OCI-LY7 (cell line): Measurements from ENCODE around the gene CMKLR1. TPM values are rescaled to one million over a fixed set of nuclear protein-coding genes. Genes with fewer than 3 reads are reported as not detected.

Experiments used
- BruUV-seq: library from RNA; stranded (reverse); fragments of 400-500 nt; replicated peaks from 2 replicates; lab custom pipeline; 2021; lab: Mats Ljungman, UMichigan
- CTCF ChIA-PET: fragments of 300-600 bp; sonication (Branson Sonifier 250); formaldehyde crosslinking; loops from one replicate; lab custom pipeline; 2022; ENCODE audit warnings: antibody characterized with exemption; ENCODE audit not compliant: unreplicated experiment; lab: Charles Lee
- POLR2A ChIA-PET: fragments of 300-600 bp; sonication (Branson Sonifier 250); formaldehyde crosslinking; loops from one replicate; lab custom pipeline; 2022; ENCODE audit warnings: antibody characterized with exemption; lab: Charles Lee
- DNase-seq: peaks from one replicate; pipeline ENCODE4 v3.0.0-alpha.2; 2015; ENCODE audit warnings: low spot score
- H2AFZ ChIP-seq: fragments of 200-600 bp; sonication (generic), shearing (Covaris generic); 2 replicates; pipeline ENCODE4 v1.6.1; 2014; ENCODE audit warnings: mild to moderate bottlenecking, antibody characterized with exemption, low read length, moderate library complexity
- H3K27ac ChIP-seq: fragments of 200-600 bp; sonication (generic); 2 replicates; pipeline ENCODE4 v1.5.1; 2014; ENCODE audit warnings: mixed run types, low read depth, mild to moderate bottlenecking, moderate library complexity, low read length, inconsistent platforms; ENCODE audit not compliant: poor library complexity, severe bottlenecking
- H3K36me3 ChIP-seq: fragments of 200-600 bp; sonication (generic); 2 replicates; pipeline ENCODE4 v1.6.1; 2014; ENCODE audit warnings: mild to moderate bottlenecking, antibody characterized with exemption, low read length, moderate library complexity, mixed read lengths; ENCODE audit not compliant: insufficient read depth
- H3K4me1 ChIP-seq: fragments of 200-600 bp; sonication (generic); 2 replicates; pipeline ENCODE4 v1.5.1; 2014; ENCODE audit warnings: mild to moderate bottlenecking, low read length; ENCODE audit not compliant: insufficient read depth, poor library complexity, severe bottlenecking
- H3K4me2 ChIP-seq: fragments of 200-600 bp; sonication (generic); 2 replicates; pipeline ENCODE4 v1.6.1; 2014; ENCODE audit warnings: mild to moderate bottlenecking, low read length
- H3K4me3 ChIP-seq: fragments of 200-600 bp; sonication (generic); 2 replicates; pipeline ENCODE4 v1.5.1; 2014; ENCODE audit warnings: mild to moderate bottlenecking, low read depth, low read length; ENCODE audit not compliant: poor library complexity, severe bottlenecking
- H3K79me2 ChIP-seq: fragments of 200-600 bp; sonication (generic); 2 replicates; pipeline ENCODE4 v1.6.1; 2016; ENCODE audit warnings: low read depth, mild to moderate bottlenecking, low read length, moderate library complexity, mixed read lengths; ENCODE audit not compliant: insufficient read depth
- H3K9me2 ChIP-seq: fragments of 200-600 bp; sonication (generic); 2 replicates; pipeline ENCODE4 v1.6.1; 2016; ENCODE audit warnings: mild to moderate bottlenecking, low read length, mixed read lengths; ENCODE audit not compliant: insufficient read depth
- H3K9me3 ChIP-seq: fragments of 200-600 bp; sonication (generic); 2 replicates; pipeline ENCODE4 v1.6.1; 2014; ENCODE audit warnings: mild to moderate bottlenecking, mixed run types, low read length, mixed read lengths
- H4K20me1 ChIP-seq: fragments of 200-600 bp; sonication (generic); 2 replicates; pipeline ENCODE4 v1.6.1; 2014; ENCODE audit warnings: mild to moderate bottlenecking, antibody characterized with exemption, low read length, moderate library complexity, mixed read lengths; ENCODE audit not compliant: insufficient read depth
- EZH2phosphoT487 ChIP-seq: fragments of 200-600 bp; sonication (generic); IDR thresholded peaks from 2 replicates; pipeline ENCODE4 v1.6.1; 2018; ENCODE audit warnings: low read depth, borderline replicate concordance, mild to moderate bottlenecking, mixed run types, antibody characterized with exemption, low read length, moderate library complexity, mixed read lengths
- intact Hi-C: fragments of 100-400 bp; cut with micrococcal nuclease; formaldehyde crosslinking; loops from one replicate; pipeline ENCODE4 v1.10.0; 2022; ENCODE audit not compliant: unreplicated experiment
- total RNA-seq, 2 experiments: library from RNA; depleted of rRNA in 1 of 2; stranded (reverse); fragments of >200 nt in 1 of 2; shearing (Covaris generic) in 1 of 2; gene quantifications; 2 replicates each; pipeline ENCODE4 v1.2.3, GENCODE V29; 2014 to 2022
- TF ChIP-seq, protein P1 (sequence below): fragments of 200-600 bp; sonication (generic); conservative IDR thresholded peaks from 2 replicates; pipeline ENCODE4 v1.5.1; 2014; ENCODE audit warnings: mild to moderate bottlenecking, antibody characterized with exemption, low read length, moderate library complexity, mixed read lengths

The CMKLR1 gene
- total RNA-seq, 2 experiments from 2014 or later: not detected

DNA sequence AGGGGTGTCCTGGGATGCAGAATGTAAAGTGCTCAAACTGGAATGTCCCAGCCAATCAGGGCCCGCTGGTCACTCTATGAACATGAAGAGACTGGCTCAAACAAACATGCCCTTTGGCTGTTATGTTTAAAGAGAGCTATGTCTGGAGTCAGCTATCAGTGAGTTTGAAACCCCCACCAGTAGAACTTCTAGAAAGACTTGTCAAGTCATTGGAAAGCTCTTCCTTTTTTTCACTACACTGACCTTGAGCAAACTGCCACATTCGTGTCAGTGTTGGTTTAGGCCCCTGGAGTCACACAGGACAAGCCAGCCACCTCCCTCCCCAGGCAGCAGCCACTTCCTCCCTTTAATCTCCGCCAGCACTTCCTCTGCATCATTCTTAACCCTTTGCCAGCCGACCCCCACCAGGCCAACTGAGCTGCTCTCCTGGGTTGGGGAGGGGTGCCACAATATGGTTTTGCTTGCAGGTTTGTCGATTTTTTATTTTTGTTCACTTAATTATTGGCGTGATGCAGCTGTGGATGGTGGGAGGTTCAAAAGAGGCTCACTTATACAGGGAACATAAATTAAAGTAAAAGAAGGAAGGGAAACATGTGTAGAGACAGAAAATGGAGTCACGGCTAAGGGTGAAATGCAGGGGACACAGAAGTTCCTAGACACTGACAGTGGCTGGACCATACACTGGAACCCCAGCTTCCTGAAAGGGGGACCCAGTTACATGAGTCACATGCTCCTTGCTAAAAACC is 25.3 kb downstream of the CMKLR1 start:
- TF ChIP-seq, protein P1, sequence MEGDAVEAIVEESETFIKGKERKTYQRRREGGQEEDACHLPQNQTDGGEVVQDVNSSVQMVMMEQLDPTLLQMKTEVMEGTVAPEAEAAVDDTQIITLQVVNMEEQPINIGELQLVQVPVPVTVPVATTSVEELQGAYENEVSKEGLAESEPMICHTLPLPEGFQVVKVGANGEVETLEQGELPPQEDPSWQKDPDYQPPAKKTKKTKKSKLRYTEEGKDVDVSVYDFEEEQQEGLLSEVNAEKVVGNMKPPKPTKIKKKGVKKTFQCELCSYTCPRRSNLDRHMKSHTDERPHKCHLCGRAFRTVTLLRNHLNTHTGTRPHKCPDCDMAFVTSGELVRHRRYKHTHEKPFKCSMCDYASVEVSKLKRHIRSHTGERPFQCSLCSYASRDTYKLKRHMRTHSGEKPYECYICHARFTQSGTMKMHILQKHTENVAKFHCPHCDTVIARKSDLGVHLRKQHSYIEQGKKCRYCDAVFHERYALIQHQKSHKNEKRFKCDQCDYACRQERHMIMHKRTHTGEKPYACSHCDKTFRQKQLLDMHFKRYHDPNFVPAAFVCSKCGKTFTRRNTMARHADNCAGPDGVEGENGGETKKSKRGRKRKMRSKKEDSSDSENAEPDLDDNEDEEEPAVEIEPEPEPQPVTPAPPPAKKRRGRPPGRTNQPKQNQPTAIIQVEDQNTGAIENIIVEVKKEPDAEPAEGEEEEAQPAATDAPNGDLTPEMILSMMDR: no peak
- no peak for TF ChIP-seq EZH2phosphoT487
- Histone ChIP-seq H3K36me3 (no peaks in the 10 kb centered on the region), H3K4me2 (no peak overlapping the region), H2AFZ (no peak overlapping the region), H4K20me1 (no peaks in the 10 kb centered on the region), H3K79me2 (no peaks in the 10 kb centered on the region), H3K4me1 (peaks cover 4% of the 10 kb centered on the region), H3K27ac (no peak overlapping the region), H3K9me3 (no peaks in the 10 kb centered on the region), H3K4me3 (no peak overlapping the region), H3K9me2 (no peaks in the 10 kb centered on the region)
- CTCF ChIA-PET: no interaction called here
- intact Hi-C loops: no loop called here
- DNase-seq: peak; percentile 7
- POLR2A ChIA-PET: no interaction called here
- no TSS peak for BruUV-seq

DNA sequence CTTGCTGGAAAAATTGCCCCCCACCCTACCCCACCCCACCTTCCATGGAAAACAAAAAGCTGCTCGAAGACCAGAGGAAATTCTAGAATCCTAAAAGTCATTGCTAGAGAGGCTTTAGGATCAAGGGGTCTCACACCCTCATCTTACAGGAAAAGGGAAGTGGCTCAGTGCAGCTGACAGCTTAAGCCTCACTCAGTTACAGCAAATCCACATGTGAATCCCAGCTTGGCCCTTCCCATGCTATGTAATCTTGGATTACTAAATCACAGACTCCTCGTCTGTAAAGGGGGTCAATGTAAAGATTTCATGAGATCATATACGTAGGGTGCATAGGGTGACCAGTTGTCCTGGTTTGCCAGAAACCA is 25.9 kb downstream of the CMKLR1 start:
- intact Hi-C loops: no loop called here
- Histone ChIP-seq H3K4me3 (no peak overlapping the region), H3K4me1 (peaks cover 4% of the 10 kb centered on the region), H3K4me2 (no peak overlapping the region), H3K27ac (no peak overlapping the region), H2AFZ (no peak overlapping the region), H3K9me3 (no peaks in the 10 kb centered on the region), H4K20me1 (no peaks in the 10 kb centered on the region), H3K36me3 (no peaks in the 10 kb centered on the region), H3K9me2 (no peaks in the 10 kb centered on the region), H3K79me2 (no peaks in the 10 kb centered on the region)
- no peak for DNase-seq
- ChIA-PET CTCF (no interaction called here), POLR2A (no interaction called here)
- TF ChIP-seq, protein P1: no peak
- no peak for TF ChIP-seq EZH2phosphoT487
- BruUV-seq: no TSS peak

DNA sequence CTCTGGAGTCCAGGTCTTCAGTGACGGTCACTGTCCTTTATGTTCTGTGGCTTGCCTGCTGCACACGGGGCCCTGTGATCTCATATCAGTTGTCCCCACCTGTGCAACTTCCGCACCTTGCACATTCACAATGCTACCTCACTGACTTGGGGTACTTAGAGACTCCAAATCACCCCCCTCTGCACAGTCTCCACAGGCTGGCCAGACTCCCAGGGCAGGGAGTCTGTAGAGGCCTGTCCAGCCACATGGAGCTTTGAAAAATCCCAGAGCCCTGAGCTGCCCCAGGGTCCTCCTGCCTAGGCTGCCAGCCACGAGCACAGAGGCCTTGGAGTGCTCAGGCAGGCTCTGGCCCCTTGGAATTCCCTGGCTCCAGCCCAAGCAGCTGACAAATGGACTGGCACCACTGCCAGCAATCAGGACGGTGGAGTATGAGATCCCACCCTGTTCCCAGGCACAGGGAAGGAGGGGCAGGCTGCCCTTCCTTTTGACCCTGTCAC is 26.4 kb downstream of the CMKLR1 start:
- intact Hi-C loops: no loop called here
- ChIA-PET CTCF (no interaction called here), POLR2A (no interaction called here)
- Histone ChIP-seq H3K27ac (no peak overlapping the region), H3K36me3 (no peaks in the 10 kb centered on the region), H3K79me2 (no peaks in the 10 kb centered on the region), H3K4me3 (no peak overlapping the region), H4K20me1 (no peaks in the 10 kb centered on the region), H3K9me3 (no peaks in the 10 kb centered on the region), H3K4me2 (no peak overlapping the region), H3K9me2 (no peaks in the 10 kb centered on the region), H3K4me1 (peaks cover 4% of the 10 kb centered on the region), H2AFZ (no peak overlapping the region)
- BruUV-seq: no TSS peak
- DNase-seq: no peak
- no peak for TF ChIP-seq EZH2phosphoT487
- TF ChIP-seq, protein P1: no peak
